Prostate gland (tissue), 2 donors: ENCODE data around the gene HOXB7.

ENCODE experiments used
- CTCF ChIP-seq, 4 experiments: fragments of 200-600 bp in 2 of 4; fragments of 450-650 bp in 2 of 4; sonication (generic) in 2 of 4; IDR thresholded peaks; 1 replicate in 3 of 4; 2 replicates in 1 of 4; pipeline ENCODE4 v1.5.1; 2016 to 2019; ENCODE audit warnings: antibody characterized with exemption in 4 of 4, mild to moderate bottlenecking in 2 of 4, moderate library complexity in 2 of 4
- POLR2AphosphoS5 ChIP-seq: sonication (generic); formaldehyde crosslinking; IDR thresholded peaks from one replicate; pipeline ENCODE4 v1.6.1; 2017; ENCODE audit warnings: antibody characterized with exemption

DNA sequence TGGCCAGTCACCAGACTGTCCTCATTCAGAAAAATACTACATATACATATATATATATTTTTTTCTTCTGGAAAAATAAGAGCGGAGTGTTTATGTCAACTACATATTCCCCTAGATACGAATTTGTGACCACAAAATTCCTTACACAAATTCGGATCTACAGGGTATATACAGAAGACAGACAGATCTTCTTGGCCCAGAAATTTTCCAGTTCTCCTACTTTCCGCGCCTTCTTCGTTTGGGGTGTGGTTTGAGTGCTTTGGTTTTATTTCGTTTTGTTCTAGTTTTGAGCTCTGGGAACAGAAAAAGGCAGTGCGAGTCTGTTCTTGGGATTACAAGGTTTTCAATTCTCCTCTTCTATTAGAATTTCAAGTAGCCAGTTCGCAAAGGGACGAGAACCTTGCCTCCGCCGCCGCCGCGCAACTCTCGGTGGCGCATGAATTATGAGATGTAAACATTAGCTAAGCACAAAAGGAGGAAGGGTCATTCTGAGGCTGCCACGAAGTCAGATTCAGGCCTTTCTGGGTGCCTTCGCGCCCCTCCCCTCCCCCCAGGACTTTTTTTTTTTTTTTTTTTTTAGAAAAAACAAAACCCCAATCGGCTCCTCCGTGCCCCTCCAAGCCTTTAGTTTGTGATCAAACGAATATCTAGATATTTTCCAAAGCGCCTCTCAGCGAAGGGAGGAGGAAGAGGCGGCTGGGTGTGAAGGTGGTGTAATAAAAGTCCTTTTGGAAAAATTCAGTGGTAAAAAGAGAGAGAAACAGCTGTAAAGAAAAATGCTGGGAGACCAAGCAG is 30.9 kb downstream of the HOXB7 start:
- TF ChIP-seq CTCF (IDR thresholded peaks at IDR 0.05) (no peak), POLR2AphosphoS5 (no peak)
